Activated CD4-positive, CD25-positive, alpha-beta regulatory T cell treated with anti-CD3 and anti-CD28 coated beads, Interleukin-2, amount 50 U/mL, for 24 hours (primary cell): ENCODE measurements around the gene ZNF208.

Experiments used
- ATAC-seq, 2 donors: fragments of 150-1000 bp; cut with Tn5 transposase; one replicate each; pipeline ENCODE4 v1.10.0; 2021; ENCODE audit warnings: mild to moderate bottlenecking in 1 of 2, moderate library complexity in 1 of 2

Gene ZNF208

DNA sequence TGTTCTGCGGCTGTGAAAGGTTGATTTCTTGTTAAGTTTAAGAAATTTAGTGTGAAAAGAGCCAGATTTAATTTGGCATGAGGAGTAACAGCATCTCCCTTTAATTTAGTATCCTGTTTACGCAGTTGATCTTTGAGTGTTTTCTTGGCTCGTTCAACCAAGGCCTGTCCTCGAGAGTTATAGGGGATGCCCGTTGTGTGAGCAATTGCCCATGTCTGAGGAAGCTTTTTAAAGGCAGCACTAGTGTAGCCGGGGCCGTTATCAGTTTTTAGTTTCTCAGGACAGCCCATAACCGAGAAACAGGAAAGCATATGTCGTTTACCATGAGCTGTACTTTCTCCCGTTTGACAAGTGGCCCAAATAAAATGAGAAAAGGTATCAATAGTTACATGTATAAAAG is 127.2 kb downstream of the ZNF208 start:
- no peak for ATAC-seq
